DND-41 (cell line): Measurements from ENCODE around the gene MAGEF1.

Source experiments
- EZH2 ChIP-seq: IDR thresholded peaks from 3 replicates; pipeline ENCODE4 v1.6.1; 2012; ENCODE audit warnings: borderline replicate concordance, low read depth, mild to moderate bottlenecking, moderate library complexity, low read length, inconsistent platforms; ENCODE audit not compliant: severe bottlenecking
- TF ChIP-seq, protein P1 (sequence below): IDR thresholded peaks from 2 replicates; pipeline ENCODE4 v1.5.1; 2012; ENCODE audit warnings: borderline replicate concordance, low read length, moderate library complexity, mild to moderate bottlenecking; ENCODE audit not compliant: poor library complexity, severe bottlenecking; ENCODE audit errors: extremely low read depth

GRCh38 chr3:184741798-184742675, 30.2 kb upstream of the MAGEF1 start:
- TF ChIP-seq, protein P1, sequence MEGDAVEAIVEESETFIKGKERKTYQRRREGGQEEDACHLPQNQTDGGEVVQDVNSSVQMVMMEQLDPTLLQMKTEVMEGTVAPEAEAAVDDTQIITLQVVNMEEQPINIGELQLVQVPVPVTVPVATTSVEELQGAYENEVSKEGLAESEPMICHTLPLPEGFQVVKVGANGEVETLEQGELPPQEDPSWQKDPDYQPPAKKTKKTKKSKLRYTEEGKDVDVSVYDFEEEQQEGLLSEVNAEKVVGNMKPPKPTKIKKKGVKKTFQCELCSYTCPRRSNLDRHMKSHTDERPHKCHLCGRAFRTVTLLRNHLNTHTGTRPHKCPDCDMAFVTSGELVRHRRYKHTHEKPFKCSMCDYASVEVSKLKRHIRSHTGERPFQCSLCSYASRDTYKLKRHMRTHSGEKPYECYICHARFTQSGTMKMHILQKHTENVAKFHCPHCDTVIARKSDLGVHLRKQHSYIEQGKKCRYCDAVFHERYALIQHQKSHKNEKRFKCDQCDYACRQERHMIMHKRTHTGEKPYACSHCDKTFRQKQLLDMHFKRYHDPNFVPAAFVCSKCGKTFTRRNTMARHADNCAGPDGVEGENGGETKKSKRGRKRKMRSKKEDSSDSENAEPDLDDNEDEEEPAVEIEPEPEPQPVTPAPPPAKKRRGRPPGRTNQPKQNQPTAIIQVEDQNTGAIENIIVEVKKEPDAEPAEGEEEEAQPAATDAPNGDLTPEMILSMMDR: no peak
- no peak for TF ChIP-seq EZH2
